ENCODE results near the gene EFCAB6.

EFCAB6 gene

GRCh38 chr22:43628250-43628649 is 183.9 kb downstream of the EFCAB6 start:
- DNase-seq = no peak

DNA sequence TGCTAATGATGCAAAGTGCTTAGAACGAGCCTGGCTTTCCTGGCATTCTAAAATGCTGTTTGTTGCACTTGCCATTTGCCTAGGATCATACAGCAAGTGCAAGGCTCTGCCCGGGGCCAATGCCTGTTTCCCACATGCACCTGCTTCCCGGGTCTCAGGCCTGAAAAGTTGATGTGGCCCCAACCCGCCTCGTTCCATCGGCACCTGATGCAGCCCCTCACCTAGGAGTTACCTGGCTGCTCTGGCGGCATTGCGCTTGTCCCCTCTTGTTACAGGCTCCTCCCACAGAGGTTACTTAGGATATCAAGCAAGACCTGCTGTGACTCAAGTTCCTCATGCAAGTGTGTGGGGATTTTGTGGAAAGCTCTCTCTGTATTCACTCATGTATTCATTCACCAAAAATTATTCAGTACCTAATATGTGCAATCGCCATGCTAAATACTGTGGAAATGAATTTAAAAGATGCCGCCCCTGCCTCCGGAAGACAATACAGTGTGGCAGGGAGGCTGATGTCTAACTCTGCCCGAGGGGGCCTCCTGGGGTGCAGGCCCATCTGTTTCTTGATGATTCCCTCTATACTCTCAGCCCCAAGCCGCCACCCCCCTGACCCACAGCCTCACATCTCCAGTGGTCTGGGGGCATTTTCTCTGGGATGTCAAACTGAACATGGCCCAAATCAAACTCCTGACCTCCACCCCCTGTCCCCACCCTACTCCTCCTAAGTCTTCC is 184.5 kb downstream of the EFCAB6 start:
- DNase-seq = no peak

GRCh38 chr22:43625242-43625641 is 186.9 kb downstream of the EFCAB6 start:
- no peak for DNase-seq

- no peak for DNase-seq
Observed at GRCh38 chr22:43624144-43624998, 187.7 kb downstream of the EFCAB6 start.

- no peak for DNase-seq
Observed at GRCh38 chr22:43622886-43623285, 189.2 kb downstream of the EFCAB6 start.

DNA sequence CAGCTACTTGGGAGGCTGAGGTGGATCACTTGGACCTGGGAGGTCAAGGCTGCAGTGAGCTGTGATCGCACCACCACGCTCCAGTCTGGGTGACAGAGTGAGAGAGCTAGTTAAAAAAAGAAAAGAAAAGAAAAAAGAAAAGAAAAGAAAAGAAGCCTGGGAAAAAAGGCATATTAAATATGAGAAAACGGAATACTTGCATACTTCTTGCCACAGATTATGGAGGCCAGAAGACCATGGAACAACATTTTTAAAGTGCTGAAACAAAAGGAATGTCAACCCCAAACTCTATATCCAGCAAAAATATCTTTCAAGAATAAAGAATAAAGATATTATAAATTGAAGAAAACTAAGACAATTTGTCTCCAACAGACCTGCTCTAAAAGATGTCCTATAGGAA is 191.9 kb downstream of the EFCAB6 start:
- no peak for DNase-seq

GRCh38 chr22:43618517-43618916 is 193.6 kb downstream of the EFCAB6 start:
- no peak for DNase-seq

DNA sequence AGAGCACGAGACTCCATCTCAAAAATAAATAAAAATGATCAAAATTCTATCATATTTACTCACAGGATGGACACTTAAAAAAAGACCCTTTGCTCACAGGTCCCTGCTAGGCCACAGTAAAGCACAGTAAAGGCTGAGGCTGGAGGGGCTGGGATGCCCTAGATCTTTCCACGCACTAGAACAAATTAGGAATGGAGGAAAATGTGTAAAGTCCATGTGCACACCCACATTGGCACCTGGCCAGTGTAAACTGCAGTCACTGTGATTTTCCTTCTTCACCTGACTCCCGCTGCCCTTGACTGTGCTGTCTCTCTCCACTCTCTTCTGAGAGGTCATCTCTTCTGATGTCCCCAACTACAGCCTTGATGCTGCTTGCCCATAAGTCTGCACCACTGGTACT is 195.5 kb downstream of the EFCAB6 start:
- no peak for DNase-seq

DNA sequence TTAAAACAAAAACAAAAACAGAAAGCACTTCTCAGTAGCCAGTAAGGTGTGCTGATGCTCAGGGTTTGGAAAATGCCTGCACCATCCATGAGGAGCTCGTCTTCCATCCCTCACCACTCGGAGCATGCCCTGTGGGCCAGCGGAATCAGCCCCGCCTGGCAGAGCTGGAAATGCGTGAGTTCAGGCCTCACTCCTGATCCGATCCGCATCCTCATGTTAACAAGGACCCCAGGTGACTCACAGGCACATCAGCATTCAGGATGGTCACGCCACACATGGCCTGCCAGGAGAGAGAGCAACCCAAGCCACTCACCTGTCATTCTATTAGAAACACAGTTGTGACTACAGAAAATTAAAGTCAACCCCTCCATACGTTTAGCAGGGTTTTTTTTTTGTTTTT is 211.8 kb downstream of the EFCAB6 start:
- DNase-seq = no peak

- no peak for DNase-seq
Observed at GRCh38 chr22:43592476-43592875, 219.6 kb downstream of the EFCAB6 start.

- DNase-seq = no peak
Observed at GRCh38 chr22:43591380-43591779, 220.7 kb downstream of the EFCAB6 start.

DNA sequence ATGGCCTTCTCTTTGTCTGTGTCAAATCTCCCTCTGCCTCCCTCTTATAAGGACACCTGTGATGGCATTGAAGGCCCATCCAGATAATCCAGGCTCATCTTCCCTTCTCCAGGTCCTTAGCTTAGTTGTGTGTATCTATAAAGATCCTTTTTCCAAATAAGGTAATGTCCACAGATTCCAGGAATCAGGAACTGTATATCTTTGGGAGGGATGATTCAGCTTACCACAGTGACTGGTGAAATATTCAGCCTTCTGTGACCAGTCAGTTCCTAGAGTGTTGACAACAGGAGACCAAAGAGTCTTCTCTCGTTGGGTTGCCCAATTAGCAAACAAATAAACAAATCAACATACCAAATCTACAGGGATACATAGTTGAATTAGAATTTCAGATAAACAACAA is 224.5 kb downstream of the EFCAB6 start:
- no peak for DNase-seq

GRCh38 chr22:43583501-43583900 is 228.6 kb downstream of the EFCAB6 start:
- DNase-seq = no peak

DNA sequence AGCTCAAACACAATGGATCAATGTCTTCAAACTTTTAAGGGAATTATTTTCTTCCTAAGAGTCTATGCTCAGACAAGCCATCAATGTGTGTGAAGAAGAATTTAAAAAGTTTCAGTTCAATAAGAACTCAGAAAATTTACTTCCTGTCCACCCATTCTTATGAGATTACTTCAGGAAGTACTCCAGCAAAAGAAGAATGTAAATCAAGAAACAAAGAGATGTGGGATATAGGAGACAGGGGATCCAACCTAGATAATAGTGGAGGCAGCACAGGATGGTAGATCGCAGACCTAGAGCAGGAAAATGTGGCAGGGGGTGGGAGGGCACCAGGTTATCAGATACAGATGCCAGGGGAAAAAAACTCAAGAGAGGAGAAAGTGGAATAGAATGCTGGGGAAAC is 229.7 kb downstream of the EFCAB6 start:
- DNase-seq = no peak

- DNase-seq = no peak
Observed at GRCh38 chr22:43580271-43580750, 231.8 kb downstream of the EFCAB6 start.

GRCh38 chr22:43574738-43575137 is 237.4 kb downstream of the EFCAB6 start:
- no peak for DNase-seq

- DNase-seq = no peak
Observed at GRCh38 chr22:43572710-43573109, 239.4 kb downstream of the EFCAB6 start.

DNA sequence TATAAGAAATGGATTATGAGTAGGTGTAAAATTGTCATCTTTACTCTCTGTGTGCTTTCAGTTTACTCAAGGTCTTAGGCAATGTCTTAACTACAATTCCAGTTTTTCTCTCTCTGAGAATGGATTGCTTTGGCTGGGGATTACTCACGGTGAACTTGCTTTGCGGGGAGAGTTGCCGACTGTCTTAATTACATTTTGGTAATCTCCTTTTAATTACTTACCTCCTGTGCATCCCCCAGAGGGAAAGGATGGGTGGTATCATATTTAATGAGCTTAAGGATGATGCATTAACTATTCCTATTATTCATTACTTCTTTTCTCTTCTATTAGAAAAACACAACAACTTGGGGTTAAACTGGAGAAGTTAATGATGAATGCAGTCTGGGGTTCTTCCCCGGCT is 240.9 kb downstream of the EFCAB6 start:
- DNase-seq = no peak

DNA sequence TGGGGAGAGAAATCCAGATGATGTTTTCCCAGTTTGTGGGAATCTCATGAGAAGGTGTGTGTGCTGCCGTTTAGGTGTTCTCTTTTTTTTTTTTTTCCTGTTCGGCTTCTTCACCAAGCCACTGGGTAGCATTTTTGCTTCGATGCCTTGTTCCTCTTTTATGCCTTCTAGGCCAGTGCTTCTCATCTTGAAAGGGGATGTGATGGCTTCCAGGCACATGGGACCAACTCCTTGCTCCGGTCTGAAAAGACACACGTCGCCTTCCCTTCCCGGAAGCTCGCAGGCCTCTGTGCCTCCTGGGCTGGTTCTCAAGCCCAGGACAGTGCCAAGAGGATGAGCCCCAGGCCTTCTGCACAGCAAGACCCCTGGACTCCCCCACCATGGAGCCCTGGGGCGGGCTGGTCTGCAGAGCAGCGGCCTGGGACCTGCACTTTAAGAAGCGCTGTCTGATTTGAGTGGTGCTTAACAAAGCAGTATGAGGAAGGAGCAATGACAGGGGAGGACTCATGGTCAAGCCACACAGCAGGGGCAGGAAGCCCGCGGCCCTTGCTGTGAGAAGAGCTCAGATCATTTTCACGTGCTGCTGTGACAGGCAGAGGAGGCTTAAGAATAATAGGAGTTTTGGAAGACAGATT is 241.5 kb downstream of the EFCAB6 start:
- no peak for DNase-seq

DNA sequence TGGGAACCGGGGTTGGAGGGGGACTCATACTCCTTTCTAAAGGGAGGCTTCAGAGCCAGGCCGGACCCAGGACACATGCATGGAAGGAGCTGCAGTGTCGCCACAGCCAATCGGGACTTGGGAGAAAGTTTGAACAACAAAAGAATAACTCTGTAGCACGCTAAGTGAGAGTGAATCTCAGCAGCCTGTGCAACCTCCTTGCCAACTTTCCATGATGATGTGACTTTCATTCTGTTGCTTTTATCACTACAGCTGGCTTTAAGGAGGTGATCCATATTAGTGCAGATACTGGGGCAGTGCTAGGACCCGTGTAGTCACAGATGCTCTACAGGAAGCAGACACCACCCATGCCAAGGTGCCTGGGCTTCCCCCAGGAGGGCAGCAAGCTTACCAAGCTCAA is 243.0 kb downstream of the EFCAB6 start:
- DNase-seq = no peak

DNA sequence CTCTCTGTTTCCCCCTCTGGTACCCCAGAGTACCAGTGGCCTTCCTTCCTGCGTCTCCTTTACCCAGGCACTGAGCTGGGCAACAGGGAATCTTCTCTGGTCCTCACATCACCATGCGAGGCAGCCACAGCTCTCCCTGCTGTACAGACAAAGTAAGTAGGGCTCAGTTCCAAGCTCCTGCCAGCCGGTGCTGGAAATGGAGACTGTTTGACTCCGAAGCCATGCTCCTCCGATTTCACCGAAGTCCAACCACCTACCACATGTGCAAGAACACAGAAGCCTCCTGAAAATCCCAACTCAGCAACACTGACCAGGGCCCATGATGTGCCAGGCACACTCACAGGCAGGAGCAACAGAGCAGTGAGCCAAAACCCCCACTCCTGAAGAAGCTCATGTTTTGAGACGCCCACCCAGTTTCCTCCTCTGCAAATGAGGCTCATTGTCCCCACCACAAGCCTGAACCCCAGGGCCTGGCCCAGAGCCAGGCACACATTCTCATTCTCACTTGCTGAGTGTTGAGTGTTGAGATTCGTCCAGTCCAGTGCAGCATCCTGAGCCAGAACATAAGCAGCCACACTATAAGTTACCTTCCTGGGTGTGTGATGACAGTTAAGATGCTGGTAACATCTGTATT is 244.3 kb downstream of the EFCAB6 start:
- DNase-seq = no peak

DNA sequence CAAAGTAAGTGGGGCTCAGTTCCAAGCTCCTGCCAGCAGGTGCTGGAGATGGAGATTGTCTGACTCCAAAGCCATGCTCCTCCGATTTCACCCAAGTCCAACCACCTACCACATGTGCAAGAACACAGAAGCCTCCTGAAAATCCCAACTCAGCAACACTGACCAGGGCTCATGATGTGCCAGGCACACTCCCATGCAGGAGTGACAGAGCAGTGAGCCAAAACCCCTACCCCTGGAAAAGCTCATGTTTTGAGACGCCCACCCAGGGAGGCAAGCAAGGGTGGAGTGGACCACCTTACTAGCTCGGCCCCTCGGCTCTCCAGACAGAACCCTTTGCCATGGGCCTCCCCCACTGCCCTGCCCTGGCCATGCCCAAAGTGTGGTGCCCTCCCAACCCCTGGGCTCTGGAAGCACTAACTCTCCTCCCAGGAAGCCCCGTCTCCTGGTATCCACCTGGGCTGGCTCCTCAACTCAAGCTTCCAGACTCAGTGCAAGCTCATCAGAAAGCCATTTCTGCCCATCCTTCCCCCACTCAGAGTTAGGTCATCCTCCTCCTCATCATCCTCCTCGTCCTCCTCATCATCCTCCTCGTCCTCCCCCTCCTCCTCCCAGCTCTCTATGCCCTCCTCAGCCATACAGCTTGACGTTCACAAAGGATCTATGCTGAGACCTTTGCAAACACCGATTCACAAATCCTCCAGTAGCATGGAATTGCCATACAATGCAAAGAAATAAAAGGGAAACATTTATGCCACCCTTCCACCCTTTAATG is 245.4 kb downstream of the EFCAB6 start:
- DNase-seq = no peak

Data from EL (cell line).